Caco-2 (cell line): ENCODE results near the gene CCR2. TPM values are rescaled to one million over a fixed set of nuclear protein-coding genes. Genes with fewer than 3 reads are reported as not detected.

Experiments
- BruUV-seq: library from RNA; stranded (reverse); fragments of 400-500 nt; replicated peaks from 2 replicates; lab custom pipeline; 2021; lab: Mats Ljungman, UMichigan
- CTCF ChIA-PET: fragments of 300-600 bp; sonication (Branson Sonifier 250); formaldehyde crosslinking; loops from one replicate; lab custom pipeline; 2022; ENCODE audit warnings: antibody characterized with exemption; lab: Charles Lee
- POLR2A ChIA-PET: fragments of 300-600 bp; sonication (Branson Sonifier 250); formaldehyde crosslinking; loops from one replicate; lab custom pipeline; 2022; ENCODE audit warnings: antibody characterized with exemption; lab: Charles Lee
- DNase-seq, 2 experiments: peaks; one replicate each; pipeline versions ENCODE4 v3.0.0 to v3.0.0-alpha.2; 2020 to 2022
- H3K27me3 ChIP-seq: replicated peaks from 2 replicates; pipeline ENCODE4 v1.6.0; 2011; ENCODE audit warnings: low read length; ENCODE audit not compliant: control insufficient read depth, insufficient read depth
- H3K36me3 ChIP-seq: 2 replicates; pipeline ENCODE4 v1.5.1; 2011; ENCODE audit warnings: low read length; ENCODE audit not compliant: control insufficient read depth, insufficient read depth
- H3K4me1 ChIP-seq: fragments of 250-450 bp; sonication (Bioruptor Pico); 2 replicates; pipeline ENCODE4 v1.5.1; 2020; ENCODE audit warnings: mild to moderate bottlenecking
- H3K4me3 ChIP-seq: 2 replicates; pipeline ENCODE4 v1.5.1; 2011; ENCODE audit warnings: low read depth, mild to moderate bottlenecking, control low read depth, low read length
- H3K9me3 ChIP-seq: fragments of 250-450 bp; sonication (Bioruptor Pico); 2 replicates; pipeline ENCODE4 v1.5.1; 2020; ENCODE audit warnings: mild to moderate bottlenecking, moderate library complexity
- H3K27ac Mint-ChIP-seq: one replicate; pipeline ENCODE4 v1.8.0; 2022; ENCODE audit warnings: mixed read lengths; ENCODE audit not compliant: unreplicated experiment
- H3K27me3 Mint-ChIP-seq: one replicate; pipeline ENCODE4 v1.8.0; 2022; ENCODE audit warnings: mixed read lengths; ENCODE audit not compliant: insufficient read depth, unreplicated experiment
- H3K36me3 Mint-ChIP-seq: one replicate; pipeline ENCODE4 v1.8.0; 2022; ENCODE audit warnings: mild to moderate bottlenecking, mixed read lengths; ENCODE audit not compliant: insufficient read depth, unreplicated experiment
- H3K4me1 Mint-ChIP-seq: one replicate; pipeline ENCODE4 v1.8.0; 2022; ENCODE audit warnings: low read depth, mixed read lengths; ENCODE audit not compliant: unreplicated experiment
- H3K4me3 Mint-ChIP-seq: one replicate; pipeline ENCODE4 v1.8.0; 2022; ENCODE audit warnings: mild to moderate bottlenecking, moderate library complexity, mixed read lengths; ENCODE audit not compliant: unreplicated experiment
- H3K9me3 Mint-ChIP-seq: one replicate; pipeline ENCODE4 v1.8.0; 2022; ENCODE audit warnings: mixed read lengths; ENCODE audit not compliant: unreplicated experiment
- CTCF ChIP-seq, 2 experiments: fragments of 200-600 bp in 1 of 2; IDR thresholded peaks; 1 replicate in 1 of 2; 2 replicates in 1 of 2; pipeline versions ENCODE4 v1.5.1 to v1.8.0; 2011 to 2022; ENCODE audit warnings: antibody characterized with exemption in 1 of 2, control low read depth in 1 of 2, inconsistent platforms in 1 of 2, low read depth in 1 of 2, low read length in 1 of 2, mild to moderate bottlenecking in 1 of 2, moderate library complexity in 1 of 2; ENCODE audit not compliant: insufficient read depth in 1 of 2, severe bottlenecking in 1 of 2, unreplicated experiment in 1 of 2
- intact Hi-C: fragments of 100-400 bp; cut with micrococcal nuclease; formaldehyde crosslinking; loops from one replicate; pipeline ENCODE4 v1.10.0; 2022; ENCODE audit not compliant: unreplicated experiment
- total RNA-seq: library from RNA; stranded (reverse); gene quantifications from 2 replicates; pipeline ENCODE4 v1.2.3, GENCODE V29; 2022

The CCR2 gene
- total RNA-seq, 1 experiment from 2014 or later: not detected

GRCh38 chr3:46368569-46368968 is 14.7 kb downstream of the CCR2 start:
- no peak overlapping the region for H3K4me3 ChIP-seq
- intact Hi-C loops: loop anchor here (1.0 kb wide), 1 partner anchor 154 kb away; no protein-coding TSS in a partner anchor
- H3K27ac Mint-ChIP-seq: no peak overlapping the region
- H3K9me3 Mint-ChIP-seq: no peaks in the 10 kb centered on the region
- peak; percentile 28 to 43 for DNase-seq
- peaks cover 12% of the 10 kb centered on the region for H3K4me1 Mint-ChIP-seq
- no peak overlapping the region for H3K4me3 Mint-ChIP-seq
- CTCF ChIA-PET: interaction anchor here (1.3 kb wide), 1 partner anchor 10 kb away, joined by 4 read pairs; no protein-coding TSS in a partner anchor
- H3K9me3 ChIP-seq: no peaks in the 10 kb centered on the region
- no TSS peak for BruUV-seq
- POLR2A ChIA-PET: no interaction called here
- no peak for TF ChIP-seq CTCF (IDR thresholded peaks at IDR 0.05; ENCODE audit: insufficient read depth in 1 of 2, low read depth in 1 of 2, low read length in 1 of 2, severe bottlenecking in 1 of 2, unreplicated experiment in 1 of 2)
- H3K36me3 ChIP-seq: no peaks in the 10 kb centered on the region
- no peaks in the 10 kb centered on the region for H3K36me3 Mint-ChIP-seq
- peaks cover 14% of the 10 kb centered on the region; the same call in 1 of the 2 replicates for H3K4me1 ChIP-seq
- H3K27me3 ChIP-seq: no peaks in the 10 kb centered on the region
- H3K27me3 Mint-ChIP-seq: no peaks in the 10 kb centered on the region

- Mint-ChIP-seq H3K27ac (no peak overlapping the region), H3K27me3 (no peaks in the 10 kb centered on the region), H3K4me3 (no peak overlapping the region), H3K4me1 (peaks cover 14% of the 10 kb centered on the region), H3K9me3 (no peaks in the 10 kb centered on the region), H3K36me3 (no peaks in the 10 kb centered on the region)
- no peaks in the 10 kb centered on the region for H3K27me3 ChIP-seq
- ChIA-PET POLR2A (no interaction called here), CTCF (interaction anchor here (1.3 kb wide), 1 partner anchor 9 kb away, joined by 4 read pairs; no protein-coding TSS in a partner anchor)
- no peak for TF ChIP-seq CTCF (IDR thresholded peaks at IDR 0.05; ENCODE audit: insufficient read depth in 1 of 2, low read depth in 1 of 2, low read length in 1 of 2, severe bottlenecking in 1 of 2, unreplicated experiment in 1 of 2)
- H3K36me3 ChIP-seq: no peaks in the 10 kb centered on the region
- intact Hi-C loops: no loop called here
- no peak for DNase-seq
- H3K4me3 ChIP-seq: no peak overlapping the region
- H3K4me1 ChIP-seq: peaks cover 14% of the 10 kb centered on the region; the same call in 1 of the 2 replicates
- no TSS peak for BruUV-seq
- no peaks in the 10 kb centered on the region for H3K9me3 ChIP-seq
These were observed 15.2 kb downstream of the CCR2 start for GRCh38 chr3:46369151-46369550.

- no peak for DNase-seq
- POLR2A ChIA-PET: no interaction called here
- H3K36me3 Mint-ChIP-seq: no peaks in the 10 kb centered on the region
These were observed 15.8 kb downstream of the CCR2 start for GRCh38 chr3:46369675-46370132.

More at GRCh38 chr3:46369675-46370132, 15.8 kb downstream of the CCR2 start:
- Histone ChIP-seq H3K4me3 (no peak overlapping the region), H3K9me3 (no peaks in the 10 kb centered on the region), H3K36me3 (no peaks in the 10 kb centered on the region), H3K4me1 (peaks cover 14% of the 10 kb centered on the region; the same call in 1 of the 2 replicates), H3K27me3 (no peaks in the 10 kb centered on the region)
- Mint-ChIP-seq H3K9me3 (no peaks in the 10 kb centered on the region), H3K4me1 (peaks cover 14% of the 10 kb centered on the region), H3K4me3 (no peak overlapping the region), H3K27me3 (peaks cover 4% of the 10 kb centered on the region), H3K27ac (no peak overlapping the region)
- TF ChIP-seq CTCF (IDR thresholded peaks at IDR 0.05; ENCODE audit: insufficient read depth in 1 of 2, low read depth in 1 of 2, low read length in 1 of 2, severe bottlenecking in 1 of 2, unreplicated experiment in 1 of 2): no peak
- intact Hi-C loops: loop anchor here (2.0 kb wide), 1 partner anchor 161 kb away; the partner anchor contains the start of gene CCR1
- no TSS peak for BruUV-seq
- CTCF ChIA-PET: no interaction called here
